Fibroblast of lung (primary cell): ENCODE measurements around the gene PALB2. TPM values are rescaled to one million over a fixed set of nuclear protein-coding genes. Genes with fewer than 3 reads are reported as not detected.

Source experiments
- DNase-seq, 2 donors: peaks; one replicate each; pipeline versions ENCODE4 v3.0.0 to v3.0.0-alpha.2; 2010; ENCODE audit warnings: low read depth in 2 of 2
- H2AFZ ChIP-seq: 2 replicates; pipeline ENCODE4 v1.5.1; 2012; ENCODE audit warnings: low read length, control low read depth, inconsistent platforms
- H3K27ac ChIP-seq: 2 replicates; pipeline ENCODE4 v1.5.1; 2011; ENCODE audit warnings: low read length, control low read depth; ENCODE audit not compliant: insufficient read depth
- H3K27me3 ChIP-seq: 2 replicates; pipeline ENCODE4 v1.5.1; 2011; ENCODE audit warnings: mild to moderate bottlenecking, low read length; ENCODE audit not compliant: control insufficient read depth, insufficient read depth
- H3K36me3 ChIP-seq: 2 replicates; pipeline ENCODE4 v1.5.1; 2011; ENCODE audit warnings: low read length; ENCODE audit not compliant: control insufficient read depth, insufficient read depth
- H3K4me1 ChIP-seq: 2 replicates; pipeline ENCODE4 v1.5.1; 2011; ENCODE audit warnings: low read length; ENCODE audit not compliant: control insufficient read depth, insufficient read depth; ENCODE audit errors: extremely low read depth
- H3K4me2 ChIP-seq: 2 replicates; pipeline ENCODE4 v1.5.1; 2011; ENCODE audit warnings: low read length, control low read depth; ENCODE audit not compliant: insufficient read depth; ENCODE audit errors: extremely low read depth
- H3K4me3 ChIP-seq, 4 experiments: fragments of 200-600 bp in 1 of 4; sonication (generic) in 1 of 4; replicated peaks in 1 of 4; 2 replicates each; pipeline ENCODE4 v1.5.1; 2011 to 2016; ENCODE audit warnings: low read length in 4 of 4, low read depth in 3 of 4, mild to moderate bottlenecking in 3 of 4, control low read depth in 2 of 4, inconsistent platforms in 1 of 4, mixed read lengths in 1 of 4; ENCODE audit not compliant: insufficient read depth in 1 of 4; ENCODE audit errors: control extremely low read depth in 1 of 4
- H3K79me2 ChIP-seq: 2 replicates; pipeline ENCODE4 v1.5.1; 2012; ENCODE audit warnings: mild to moderate bottlenecking, low read length, inconsistent platforms; ENCODE audit not compliant: control insufficient read depth, insufficient read depth
- H3K9ac ChIP-seq: 2 replicates; pipeline ENCODE4 v1.5.1; 2011; ENCODE audit warnings: mild to moderate bottlenecking, low read length, control low read depth; ENCODE audit not compliant: insufficient read depth
- H3K9me3 ChIP-seq: 2 replicates; pipeline ENCODE4 v1.5.1; 2012; ENCODE audit warnings: low read depth, low read length; ENCODE audit not compliant: control insufficient read depth, insufficient read depth
- H4K20me1 ChIP-seq: 2 replicates; pipeline ENCODE4 v1.5.1; 2011; ENCODE audit warnings: low read length; ENCODE audit not compliant: control insufficient read depth, insufficient read depth; ENCODE audit errors: extremely low read depth
- EZH2 ChIP-seq: IDR thresholded peaks from 2 replicates; pipeline ENCODE4 v1.5.1; 2012; ENCODE audit warnings: low read length, control low read depth, mild to moderate bottlenecking; ENCODE audit errors: missing control alignments
- polyA plus RNA-seq, 2 donors: library from polyadenylated mRNA; depleted of rRNA in 1 of 2; stranded (reverse) in 1 of 2; unstranded in 1 of 2; fragments of >200 nt; gene quantifications; 2 replicates each; pipeline ENCODE4 v1.2.1, GENCODE V29; 2011 to 2012; ENCODE audit warnings: missing spikeins in 1 of 2
- total RNA-seq: library from RNA; depleted of rRNA; stranded (reverse); fragments of >200 nt; gene quantifications from 2 replicates; pipeline ENCODE4 v1.2.1, GENCODE V29; 2014
- TF ChIP-seq, protein P1 (sequence below), 2 donors: IDR thresholded peaks in 1 of 2; conservative IDR thresholded peaks in 1 of 2; 1 replicate in 1 of 2; 2 replicates in 1 of 2; pipeline ENCODE4 v1.5.1; 2011 to 2012; ENCODE audit warnings: low read length in 2 of 2, control low read depth in 1 of 2, inconsistent platforms in 1 of 2, low read depth in 1 of 2, mild to moderate bottlenecking in 1 of 2

PALB2 gene
- total and polyA plus RNA-seq, 2 donors (not counting 1 experiment from before 2014, with no cell fraction given), result 7.7 to 8.1 TPM

DNA sequence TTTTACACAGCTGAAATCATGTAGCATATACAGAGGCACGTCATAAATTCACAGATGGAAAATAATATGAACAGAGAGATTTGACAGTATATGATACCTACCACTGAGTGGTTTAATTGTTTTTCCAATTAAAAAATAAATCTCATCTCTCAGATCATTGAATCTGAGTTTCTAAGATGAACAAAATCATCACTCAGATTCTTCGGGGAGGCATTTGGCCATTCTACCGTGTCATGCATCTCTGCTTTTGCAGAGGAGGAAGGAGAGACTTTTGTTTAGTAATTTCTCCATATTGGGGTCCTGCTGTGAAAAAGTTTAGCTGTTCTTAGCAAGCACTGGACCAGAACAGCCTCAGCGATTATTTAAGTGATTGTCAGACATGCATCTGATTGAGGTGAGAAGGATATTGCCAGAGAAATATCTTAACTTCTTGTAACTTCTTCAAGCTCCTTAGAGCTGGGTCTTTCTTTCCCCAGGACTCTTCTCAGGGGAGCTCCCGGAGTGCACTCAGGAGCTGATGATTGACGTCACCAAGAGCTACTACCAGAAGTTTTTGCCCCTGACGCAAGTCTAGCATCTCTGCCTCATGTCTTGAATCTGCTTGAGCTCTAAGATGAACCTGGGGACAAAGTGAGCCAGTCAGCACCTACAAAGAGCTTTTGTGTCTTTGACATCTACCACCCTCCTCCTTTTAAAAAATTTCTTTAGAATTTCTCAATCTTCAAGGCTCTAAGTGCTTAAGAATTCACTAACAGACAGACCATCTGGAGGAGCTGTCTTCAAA is 25.7 kb upstream of the PALB2 start:
- no peak overlapping the region for H3K4me2 ChIP-seq
- no peaks in the 10 kb centered on the region for H4K20me1 ChIP-seq
- H3K9me3 ChIP-seq, result no peaks in the 10 kb centered on the region
- no peaks in the 10 kb centered on the region for H3K27me3 ChIP-seq
- peaks cover 15% of the 10 kb centered on the region for H3K36me3 ChIP-seq
- H3K79me2 ChIP-seq, result no peaks in the 10 kb centered on the region
- peaks cover 17% of the 10 kb centered on the region for H3K4me1 ChIP-seq
- no peak overlapping the region for H2AFZ ChIP-seq
- H3K9ac ChIP-seq, result no peak overlapping the region
- DNase-seq, result no peak
- no peak for TF ChIP-seq EZH2
- TF ChIP-seq, protein P1, sequence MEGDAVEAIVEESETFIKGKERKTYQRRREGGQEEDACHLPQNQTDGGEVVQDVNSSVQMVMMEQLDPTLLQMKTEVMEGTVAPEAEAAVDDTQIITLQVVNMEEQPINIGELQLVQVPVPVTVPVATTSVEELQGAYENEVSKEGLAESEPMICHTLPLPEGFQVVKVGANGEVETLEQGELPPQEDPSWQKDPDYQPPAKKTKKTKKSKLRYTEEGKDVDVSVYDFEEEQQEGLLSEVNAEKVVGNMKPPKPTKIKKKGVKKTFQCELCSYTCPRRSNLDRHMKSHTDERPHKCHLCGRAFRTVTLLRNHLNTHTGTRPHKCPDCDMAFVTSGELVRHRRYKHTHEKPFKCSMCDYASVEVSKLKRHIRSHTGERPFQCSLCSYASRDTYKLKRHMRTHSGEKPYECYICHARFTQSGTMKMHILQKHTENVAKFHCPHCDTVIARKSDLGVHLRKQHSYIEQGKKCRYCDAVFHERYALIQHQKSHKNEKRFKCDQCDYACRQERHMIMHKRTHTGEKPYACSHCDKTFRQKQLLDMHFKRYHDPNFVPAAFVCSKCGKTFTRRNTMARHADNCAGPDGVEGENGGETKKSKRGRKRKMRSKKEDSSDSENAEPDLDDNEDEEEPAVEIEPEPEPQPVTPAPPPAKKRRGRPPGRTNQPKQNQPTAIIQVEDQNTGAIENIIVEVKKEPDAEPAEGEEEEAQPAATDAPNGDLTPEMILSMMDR (conservative IDR thresholded peaks at IDR 0.05 in 1 of 2, IDR thresholded peaks at IDR 0.05 in 1 of 2; ENCODE audit: low read depth in 1 of 2, low read length in 2 of 2), result no peak
- no peak overlapping the region for H3K4me3 ChIP-seq
- no peak overlapping the region for H3K27ac ChIP-seq

DNA sequence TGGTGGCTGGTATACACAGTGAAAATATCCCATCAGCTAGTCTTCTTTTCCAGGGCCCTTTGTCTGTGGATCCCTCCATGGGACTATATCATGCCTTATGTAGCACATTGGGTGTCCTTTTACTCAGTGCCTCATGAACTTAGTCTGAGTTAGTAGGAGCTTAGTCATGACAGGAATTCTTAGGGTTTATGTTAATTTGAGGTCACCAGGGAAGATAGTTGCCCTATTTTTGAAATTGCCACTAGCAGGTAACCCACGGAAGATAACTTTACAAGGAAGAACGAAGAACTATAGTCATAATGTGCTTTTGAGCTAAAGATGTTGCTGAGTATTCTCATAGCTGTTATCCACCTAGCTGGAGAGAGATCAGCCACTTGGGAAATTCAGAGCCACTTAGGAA is 22.8 kb upstream of the PALB2 start:
- Histone ChIP-seq H2AFZ (no peak overlapping the region), H3K36me3 (peaks cover 20% of the 10 kb centered on the region), H3K79me2 (no peaks in the 10 kb centered on the region), H4K20me1 (no peaks in the 10 kb centered on the region), H3K4me3 (no peak overlapping the region), H3K9me3 (no peaks in the 10 kb centered on the region), H3K27me3 (no peaks in the 10 kb centered on the region), H3K9ac (no peak overlapping the region), H3K4me2 (no peak overlapping the region), H3K4me1 (peaks cover 4% of the 10 kb centered on the region), H3K27ac (no peak overlapping the region)
- no peak for DNase-seq
- TF ChIP-seq, protein P1 (conservative IDR thresholded peaks at IDR 0.05 in 1 of 2, IDR thresholded peaks at IDR 0.05 in 1 of 2; ENCODE audit: low read depth in 1 of 2, low read length in 2 of 2), result no peak
- TF ChIP-seq EZH2, result no peak

DNA sequence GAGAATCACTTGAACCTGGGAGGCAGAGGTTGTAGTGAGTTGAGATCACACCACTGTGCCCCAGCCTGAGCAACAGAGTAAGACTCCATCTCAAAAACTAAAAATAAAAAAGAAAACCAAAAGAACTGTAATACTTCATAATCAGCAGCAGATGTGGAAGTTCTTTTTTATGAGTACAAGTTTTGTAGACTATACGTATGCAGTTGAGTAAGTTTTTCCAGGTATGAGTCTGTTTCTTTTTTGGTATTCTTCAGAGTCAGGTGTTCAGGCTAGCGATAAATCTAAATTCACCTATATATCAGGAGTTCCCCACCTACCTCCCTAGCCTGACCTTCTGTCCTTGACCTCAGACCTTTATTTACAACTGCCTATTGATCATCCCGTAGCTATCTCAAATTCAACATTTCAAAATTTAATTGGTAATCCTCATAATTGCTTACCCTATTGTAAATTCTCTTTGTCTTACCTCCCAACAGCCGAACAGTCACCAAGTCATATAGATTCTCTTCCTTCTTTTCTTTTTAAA is 10.9 kb upstream of the PALB2 start:
- no peaks in the 10 kb centered on the region for H3K4me1 ChIP-seq
- H3K79me2 ChIP-seq, result peaks cover 34% of the 10 kb centered on the region
- H3K36me3 ChIP-seq, result peaks cover 7% of the 10 kb centered on the region
- H3K27ac ChIP-seq, result no peak overlapping the region
- H3K9ac ChIP-seq, result no peak overlapping the region
- H4K20me1 ChIP-seq, result no peaks in the 10 kb centered on the region
- H3K9me3 ChIP-seq, result no peaks in the 10 kb centered on the region
- no peaks in the 10 kb centered on the region for H3K27me3 ChIP-seq
- DNase-seq, result no peak
- no peak overlapping the region for H2AFZ ChIP-seq
- TF ChIP-seq, protein P1 (conservative IDR thresholded peaks at IDR 0.05 in 1 of 2, IDR thresholded peaks at IDR 0.05 in 1 of 2; ENCODE audit: low read depth in 1 of 2, low read length in 2 of 2), result no peak
- TF ChIP-seq EZH2, result no peak
- H3K4me3 ChIP-seq, result no peak overlapping the region
- no peak overlapping the region for H3K4me2 ChIP-seq
